Liver (tissue), 3 donors: ENCODE results near the gene ZNF280D.

Experiments used
- EGR1 ChIP-seq, 2 donors: IDR thresholded peaks; 2 replicates each; pipeline ENCODE4 v1.6.1; 2016 to 2018; ENCODE audit warnings: antibody characterized with exemption in 2 of 2, low read depth in 2 of 2
- HNF4A ChIP-seq, 2 donors: conservative IDR thresholded peaks; 2 replicates each; pipeline ENCODE4 v1.6.1; 2016; ENCODE audit warnings: antibody characterized with exemption in 2 of 2, mild to moderate bottlenecking in 2 of 2
- JUND ChIP-seq, 2 donors: IDR thresholded peaks; 2 replicates each; pipeline ENCODE4 v1.6.1; 2016; ENCODE audit warnings: antibody characterized with exemption in 2 of 2
- NR2F2 ChIP-seq: IDR thresholded peaks from 2 replicates; pipeline ENCODE4 v1.6.1; 2016; ENCODE audit warnings: antibody characterized with exemption
- SP1 ChIP-seq: IDR thresholded peaks from 2 replicates; pipeline ENCODE4 v1.6.1; 2018; ENCODE audit warnings: antibody characterized with exemption, mild to moderate bottlenecking
- TAF1 ChIP-seq: conservative IDR thresholded peaks from 2 replicates; pipeline ENCODE4 v1.6.1; 2016; ENCODE audit warnings: antibody characterized with exemption, mild to moderate bottlenecking
- YY1 ChIP-seq: IDR thresholded peaks from 2 replicates; pipeline ENCODE4 v1.6.1; 2016; ENCODE audit warnings: antibody characterized with exemption, mild to moderate bottlenecking
- TF ChIP-seq, protein P1 (sequence below): fragments of 150-350 bp; IDR thresholded peaks from 2 replicates; pipeline ENCODE4 v1.5.1; 2017; ENCODE audit warnings: improper control_type of control experiment, low read depth, low read length; ENCODE audit not compliant: missing input control
- TF ChIP-seq, protein P2 (sequence below): IDR thresholded peaks from 2 replicates; pipeline ENCODE4 v1.6.1; 2016; ENCODE audit warnings: antibody characterized with exemption, mild to moderate bottlenecking
- TF ChIP-seq, protein P3 (sequence below): IDR thresholded peaks from 2 replicates; pipeline ENCODE4 v1.6.1; 2016; ENCODE audit warnings: antibody characterized with exemption
- TF ChIP-seq, protein P4 (sequence below): IDR thresholded peaks from 2 replicates; pipeline ENCODE4 v1.6.1; 2016; ENCODE audit warnings: antibody characterized with exemption
- donor health status: healthy.
- donor health status: healthy.

DNA sequence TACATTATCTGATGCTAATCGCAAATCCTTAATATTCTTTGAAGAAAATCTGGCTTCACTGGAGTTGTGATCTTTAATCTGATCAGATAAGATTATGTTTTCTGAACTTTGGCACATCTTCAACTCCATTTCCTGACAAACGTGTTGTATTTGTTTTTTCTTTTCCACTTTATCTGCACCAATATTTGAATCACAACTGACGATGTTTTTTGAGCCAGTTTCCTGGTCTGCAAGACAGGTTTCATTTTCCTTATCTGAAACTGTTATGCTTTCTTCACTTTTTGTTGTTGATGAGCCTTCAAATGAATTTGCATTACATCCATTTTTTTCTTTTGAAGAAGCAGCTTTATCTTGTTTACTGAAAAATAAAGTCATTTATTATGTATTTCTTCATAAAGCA, 101.5 kb downstream of the ZNF280D start:
- TF ChIP-seq YY1, result no peak
- no peak for TF ChIP-seq NR2F2
- TF ChIP-seq, protein P1, sequence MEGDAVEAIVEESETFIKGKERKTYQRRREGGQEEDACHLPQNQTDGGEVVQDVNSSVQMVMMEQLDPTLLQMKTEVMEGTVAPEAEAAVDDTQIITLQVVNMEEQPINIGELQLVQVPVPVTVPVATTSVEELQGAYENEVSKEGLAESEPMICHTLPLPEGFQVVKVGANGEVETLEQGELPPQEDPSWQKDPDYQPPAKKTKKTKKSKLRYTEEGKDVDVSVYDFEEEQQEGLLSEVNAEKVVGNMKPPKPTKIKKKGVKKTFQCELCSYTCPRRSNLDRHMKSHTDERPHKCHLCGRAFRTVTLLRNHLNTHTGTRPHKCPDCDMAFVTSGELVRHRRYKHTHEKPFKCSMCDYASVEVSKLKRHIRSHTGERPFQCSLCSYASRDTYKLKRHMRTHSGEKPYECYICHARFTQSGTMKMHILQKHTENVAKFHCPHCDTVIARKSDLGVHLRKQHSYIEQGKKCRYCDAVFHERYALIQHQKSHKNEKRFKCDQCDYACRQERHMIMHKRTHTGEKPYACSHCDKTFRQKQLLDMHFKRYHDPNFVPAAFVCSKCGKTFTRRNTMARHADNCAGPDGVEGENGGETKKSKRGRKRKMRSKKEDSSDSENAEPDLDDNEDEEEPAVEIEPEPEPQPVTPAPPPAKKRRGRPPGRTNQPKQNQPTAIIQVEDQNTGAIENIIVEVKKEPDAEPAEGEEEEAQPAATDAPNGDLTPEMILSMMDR, result no peak
- TF ChIP-seq, protein P2, sequence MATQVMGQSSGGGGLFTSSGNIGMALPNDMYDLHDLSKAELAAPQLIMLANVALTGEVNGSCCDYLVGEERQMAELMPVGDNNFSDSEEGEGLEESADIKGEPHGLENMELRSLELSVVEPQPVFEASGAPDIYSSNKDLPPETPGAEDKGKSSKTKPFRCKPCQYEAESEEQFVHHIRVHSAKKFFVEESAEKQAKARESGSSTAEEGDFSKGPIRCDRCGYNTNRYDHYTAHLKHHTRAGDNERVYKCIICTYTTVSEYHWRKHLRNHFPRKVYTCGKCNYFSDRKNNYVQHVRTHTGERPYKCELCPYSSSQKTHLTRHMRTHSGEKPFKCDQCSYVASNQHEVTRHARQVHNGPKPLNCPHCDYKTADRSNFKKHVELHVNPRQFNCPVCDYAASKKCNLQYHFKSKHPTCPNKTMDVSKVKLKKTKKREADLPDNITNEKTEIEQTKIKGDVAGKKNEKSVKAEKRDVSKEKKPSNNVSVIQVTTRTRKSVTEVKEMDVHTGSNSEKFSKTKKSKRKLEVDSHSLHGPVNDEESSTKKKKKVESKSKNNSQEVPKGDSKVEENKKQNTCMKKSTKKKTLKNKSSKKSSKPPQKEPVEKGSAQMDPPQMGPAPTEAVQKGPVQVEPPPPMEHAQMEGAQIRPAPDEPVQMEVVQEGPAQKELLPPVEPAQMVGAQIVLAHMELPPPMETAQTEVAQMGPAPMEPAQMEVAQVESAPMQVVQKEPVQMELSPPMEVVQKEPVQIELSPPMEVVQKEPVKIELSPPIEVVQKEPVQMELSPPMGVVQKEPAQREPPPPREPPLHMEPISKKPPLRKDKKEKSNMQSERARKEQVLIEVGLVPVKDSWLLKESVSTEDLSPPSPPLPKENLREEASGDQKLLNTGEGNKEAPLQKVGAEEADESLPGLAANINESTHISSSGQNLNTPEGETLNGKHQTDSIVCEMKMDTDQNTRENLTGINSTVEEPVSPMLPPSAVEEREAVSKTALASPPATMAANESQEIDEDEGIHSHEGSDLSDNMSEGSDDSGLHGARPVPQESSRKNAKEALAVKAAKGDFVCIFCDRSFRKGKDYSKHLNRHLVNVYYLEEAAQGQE, result no peak
- TF ChIP-seq, protein P3, sequence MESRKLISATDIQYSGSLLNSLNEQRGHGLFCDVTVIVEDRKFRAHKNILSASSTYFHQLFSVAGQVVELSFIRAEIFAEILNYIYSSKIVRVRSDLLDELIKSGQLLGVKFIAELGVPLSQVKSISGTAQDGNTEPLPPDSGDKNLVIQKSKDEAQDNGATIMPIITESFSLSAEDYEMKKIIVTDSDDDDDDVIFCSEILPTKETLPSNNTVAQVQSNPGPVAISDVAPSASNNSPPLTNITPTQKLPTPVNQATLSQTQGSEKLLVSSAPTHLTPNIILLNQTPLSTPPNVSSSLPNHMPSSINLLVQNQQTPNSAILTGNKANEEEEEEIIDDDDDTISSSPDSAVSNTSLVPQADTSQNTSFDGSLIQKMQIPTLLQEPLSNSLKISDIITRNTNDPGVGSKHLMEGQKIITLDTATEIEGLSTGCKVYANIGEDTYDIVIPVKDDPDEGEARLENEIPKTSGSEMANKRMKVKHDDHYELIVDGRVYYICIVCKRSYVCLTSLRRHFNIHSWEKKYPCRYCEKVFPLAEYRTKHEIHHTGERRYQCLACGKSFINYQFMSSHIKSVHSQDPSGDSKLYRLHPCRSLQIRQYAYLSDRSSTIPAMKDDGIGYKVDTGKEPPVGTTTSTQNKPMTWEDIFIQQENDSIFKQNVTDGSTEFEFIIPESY, result no peak
- TF ChIP-seq TAF1, result no peak
- no peak for TF ChIP-seq EGR1 (IDR thresholded peaks at IDR 0.05; ENCODE audit: low read depth in 2 of 2)
- TF ChIP-seq, protein P4, sequence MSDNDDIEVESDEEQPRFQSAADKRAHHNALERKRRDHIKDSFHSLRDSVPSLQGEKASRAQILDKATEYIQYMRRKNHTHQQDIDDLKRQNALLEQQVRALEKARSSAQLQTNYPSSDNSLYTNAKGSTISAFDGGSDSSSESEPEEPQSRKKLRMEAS, result no peak
- TF ChIP-seq SP1, result no peak
- no peak for TF ChIP-seq JUND (IDR thresholded peaks at IDR 0.05)
- peak in 1 of 2 donors; percentile 16 for TF ChIP-seq HNF4A (conservative IDR thresholded peaks at IDR 0.05)
